SK-N-SH treated with all-trans-retinoic acid at 6 μM for 48 hours (cell line): ENCODE data around the gene OR6K2.

Source experiments
- CREB5 ChIP-seq: fragments of 250-450 bp; sonication (Bioruptor Pico); IDR thresholded peaks from 2 replicates; pipeline ENCODE4 v1.5.1; 2020; ENCODE audit warnings: low read depth, mild to moderate bottlenecking, moderate library complexity
- ESRRG ChIP-seq: fragments of 250-450 bp; sonication (Bioruptor Pico); IDR thresholded peaks from 2 replicates; pipeline ENCODE4 v1.6.1; 2021; ENCODE audit warnings: mild to moderate bottlenecking

GRCh38 chr1:158654571-158654970, 45.9 kb downstream of the OR6K2 start:
- TF ChIP-seq ESRRG (CRISPR knock-in tag) (no peak), CREB5 (CRISPR knock-in tag) (no peak)
